Measurements from ENCODE around the gene MAST4. TPM values are rescaled to one million over a fixed set of nuclear protein-coding genes. Genes with fewer than 3 reads are reported as not detected.

MAST4 gene
- total RNA-seq, 1 donor from 2014 or later, result 0.99 TPM

GRCh38 chr5:66864240-66864884 is 268.2 kb downstream of the MAST4 start:
- Histone ChIP-seq H3K79me2 (ENCODE audit: low read depth) (no peaks in the 10 kb centered on the region), H3K36me3 (no peaks in the 10 kb centered on the region), H2AFZ (replicated peaks) (no peak overlapping the region), H4K20me1 (ENCODE audit: low read depth) (no peaks in the 10 kb centered on the region), H3K27me3 (no peaks in the 10 kb centered on the region), H3K9ac (no peak overlapping the region), H3K4me2 (no peak overlapping the region), H3F3A (ENCODE audit: low read depth) (peaks cover 18% of the 10 kb centered on the region), H3K4me3 (no peak overlapping the region), H3K27ac (no peak overlapping the region), H3K4me1 (peaks cover 37% of the 10 kb centered on the region), H3K9me3 (ENCODE audit: low read depth) (no peaks in the 10 kb centered on the region)
- no peak for DNase-seq (ENCODE audit: low spot score)
- peaks cover 27% of the 10 kb centered on the region for H3K4me1 Mint-ChIP-seq
- peaks cover 4% of the 10 kb centered on the region for H3K27me3 Mint-ChIP-seq (ENCODE audit: insufficient read depth, low read depth)
- H3K4me3 Mint-ChIP-seq, result no peak overlapping the region
- H3K27ac Mint-ChIP-seq, result no peak overlapping the region
- no peak for TF ChIP-seq EZH2 (IDR thresholded peaks at IDR 0.05)
- peak; percentile 26 for TF ChIP-seq CTCF (IDR thresholded peaks at IDR 0.05)
- H3K36me3 Mint-ChIP-seq, result no peaks in the 10 kb centered on the region
- H3K9me3 Mint-ChIP-seq, result no peaks in the 10 kb centered on the region

- Histone ChIP-seq H3K79me2 (ENCODE audit: low read depth) (no peaks in the 10 kb centered on the region), H3K36me3 (no peaks in the 10 kb centered on the region), H3K27me3 (no peaks in the 10 kb centered on the region), H3K9me3 (ENCODE audit: low read depth) (no peaks in the 10 kb centered on the region), H2AFZ (replicated peaks) (no peak overlapping the region), H3K4me3 (no peak overlapping the region), H3K4me1 (peaks cover 33% of the 10 kb centered on the region), H3F3A (ENCODE audit: low read depth) (peaks cover 22% of the 10 kb centered on the region), H3K9ac (no peak overlapping the region), H3K27ac (no peak overlapping the region), H3K4me2 (no peak overlapping the region), H4K20me1 (ENCODE audit: low read depth) (no peaks in the 10 kb centered on the region)
- no peaks in the 10 kb centered on the region for H3K27me3 Mint-ChIP-seq (ENCODE audit: insufficient read depth, low read depth)
- no peaks in the 10 kb centered on the region for H3K9me3 Mint-ChIP-seq
- H3K36me3 Mint-ChIP-seq, result no peaks in the 10 kb centered on the region
- no peak for DNase-seq (ENCODE audit: low spot score)
- no peak overlapping the region for H3K4me3 Mint-ChIP-seq
- TF ChIP-seq CTCF (IDR thresholded peaks at IDR 0.05) (no peak), EZH2 (IDR thresholded peaks at IDR 0.05) (no peak), EZH2phosphoT487 (IDR thresholded peaks at IDR 0.05) (no peak)
- H3K4me1 Mint-ChIP-seq, result peaks cover 43% of the 10 kb centered on the region
- H3K27ac Mint-ChIP-seq, result no peak overlapping the region
These were observed 271.6 kb downstream of the MAST4 start for GRCh38 chr5:66867618-66868322.

GRCh38 chr5:66869347-66869746 is 273.2 kb downstream of the MAST4 start:
- peak overlapping the region; percentile 1 for H3K27ac Mint-ChIP-seq
- H3F3A ChIP-seq (ENCODE audit: low read depth), result peaks cover 21% of the 10 kb centered on the region
- H3K27ac ChIP-seq, result no peak overlapping the region
- H3K36me3 ChIP-seq, result no peaks in the 10 kb centered on the region
- H3K9me3 ChIP-seq (ENCODE audit: low read depth), result no peaks in the 10 kb centered on the region
- peaks cover 35% of the 10 kb centered on the region for H3K4me1 ChIP-seq
- H3K9ac ChIP-seq, result no peak overlapping the region
- peaks cover 41% of the 10 kb centered on the region for H3K4me1 Mint-ChIP-seq
- H3K79me2 ChIP-seq (ENCODE audit: low read depth), result no peaks in the 10 kb centered on the region
- no peaks in the 10 kb centered on the region for H3K27me3 ChIP-seq
- no peak overlapping the region for H3K4me3 ChIP-seq
- H3K36me3 Mint-ChIP-seq, result no peaks in the 10 kb centered on the region
- peak overlapping the region; percentile 18 for H3K4me3 Mint-ChIP-seq
- no peaks in the 10 kb centered on the region for H3K27me3 Mint-ChIP-seq (ENCODE audit: insufficient read depth, low read depth)
- no peaks in the 10 kb centered on the region for H3K9me3 Mint-ChIP-seq
- H4K20me1 ChIP-seq (ENCODE audit: low read depth), result no peaks in the 10 kb centered on the region
- H2AFZ ChIP-seq (replicated peaks), result no peak overlapping the region
- no peak for TF ChIP-seq EZH2phosphoT487 (IDR thresholded peaks at IDR 0.05)
- no peak for TF ChIP-seq EZH2 (IDR thresholded peaks at IDR 0.05)
- TF ChIP-seq CTCF (IDR thresholded peaks at IDR 0.05), result no peak
- DNase-seq (ENCODE audit: low spot score), result no peak
- no peak overlapping the region for H3K4me2 ChIP-seq

Measured in neural progenitor cell (in vitro differentiated cells).